HG02610 (cell line): ENCODE measurements around the gene MAP3K20.
"Not testable (repeated sequence)": the region's sequence is repeated elsewhere in the genome, so short reads cannot be mapped to it uniquely, and the experiment has no call there.

ENCODE experiments used
- ATAC-seq: cut with Tn5 transposase; IDR thresholded peaks from one replicate; pipeline ENCODE4 v1.9.1; 2021; ENCODE audit warnings: mild to moderate bottlenecking, moderate library complexity; ENCODE audit not compliant: unreplicated experiment

The MAP3K20 gene

GRCh38 chr2:173153301-173153885, 77.7 kb downstream of the MAP3K20 start:
- ATAC-seq, result no peak

- ATAC-seq, result no peak
These were observed 82.1 kb downstream of the MAP3K20 start for GRCh38 chr2:173157676-173158293.

DNA sequence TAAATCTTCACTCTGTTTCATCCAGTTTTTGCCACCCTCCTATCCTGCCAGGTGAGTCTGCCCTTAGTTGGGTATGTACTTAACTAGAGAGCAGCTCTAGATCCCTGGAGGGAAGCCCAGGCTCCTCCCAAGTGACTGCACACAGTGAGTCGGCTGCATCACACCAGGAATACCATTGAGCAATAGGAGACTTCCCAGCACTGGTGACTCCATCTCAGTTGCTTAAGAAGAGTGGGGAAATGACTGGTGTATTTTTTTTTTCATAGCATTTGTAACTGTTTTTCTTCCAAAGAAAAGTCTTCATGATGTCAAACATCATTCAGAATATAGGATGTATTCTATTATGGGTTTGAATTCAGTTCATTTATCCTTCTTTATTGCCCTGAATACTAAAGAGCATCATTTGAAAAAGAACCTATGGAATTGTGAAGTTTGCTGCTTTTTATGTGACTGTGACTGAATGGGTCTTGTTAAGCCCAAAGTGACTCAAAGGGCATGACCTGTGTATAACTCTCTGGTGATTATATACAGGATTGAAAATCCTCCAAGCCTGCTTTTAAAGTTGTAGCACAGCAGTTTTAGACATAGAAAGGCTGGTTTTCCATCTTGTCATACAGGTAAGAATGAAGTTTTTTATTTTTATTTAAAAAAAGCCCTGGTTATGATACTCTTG, 84.3 kb downstream of the MAP3K20 start:
- ATAC-seq, result no peak

DNA sequence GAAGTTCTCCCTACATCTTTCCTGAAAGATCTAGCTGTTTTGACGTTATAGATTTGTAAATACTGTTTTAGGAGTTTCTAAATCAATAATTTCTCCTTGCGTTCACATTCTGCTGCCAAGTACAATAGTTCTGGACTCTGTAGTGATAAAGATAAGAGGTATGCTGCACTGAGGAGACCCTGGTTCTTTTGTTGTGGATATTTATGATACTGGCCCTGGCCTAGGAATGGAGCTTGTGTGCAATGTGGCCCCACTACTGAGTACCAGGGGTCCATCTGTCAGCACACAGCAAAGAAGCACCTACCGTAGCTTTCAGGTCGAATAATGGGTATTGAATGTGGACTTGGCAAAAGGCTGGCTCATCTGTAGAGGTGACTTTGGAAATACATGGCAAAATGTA, 85.0 kb downstream of the MAP3K20 start:
- ATAC-seq, result no peak

DNA sequence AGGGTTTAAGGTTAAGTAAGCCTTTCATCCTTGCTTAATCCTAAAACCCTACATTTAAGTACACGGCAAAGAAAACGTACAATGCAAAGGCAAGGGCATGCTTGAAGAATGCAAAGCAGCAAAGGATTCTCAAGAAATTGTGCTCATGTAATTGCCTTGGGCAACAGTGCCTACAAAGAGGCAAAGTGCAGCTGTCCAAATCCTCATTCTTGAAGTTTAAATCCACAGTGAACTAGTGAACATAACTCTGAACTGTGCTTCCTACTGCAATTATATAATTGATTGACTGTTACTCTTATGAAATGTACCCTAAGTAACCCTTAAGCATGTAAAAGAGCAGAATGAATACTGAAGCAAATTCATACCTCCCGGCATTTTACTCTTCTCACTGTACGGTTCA, 85.4 kb downstream of the MAP3K20 start:
- no peak for ATAC-seq

- no peak for ATAC-seq
These were observed 85.9 kb downstream of the MAP3K20 start for GRCh38 chr2:173161507-173161906.

- ATAC-seq, result not testable (repeated sequence)
These were observed 87.7 kb downstream of the MAP3K20 start for GRCh38 chr2:173163357-173163756.

GRCh38 chr2:173164396-173164795, 88.8 kb downstream of the MAP3K20 start:
- ATAC-seq, result no peak

- no peak for ATAC-seq
These were observed 90.0 kb downstream of the MAP3K20 start for GRCh38 chr2:173165443-173166238.

GRCh38 chr2:173171321-173171720, 95.7 kb downstream of the MAP3K20 start:
- ATAC-seq, result no peak

DNA sequence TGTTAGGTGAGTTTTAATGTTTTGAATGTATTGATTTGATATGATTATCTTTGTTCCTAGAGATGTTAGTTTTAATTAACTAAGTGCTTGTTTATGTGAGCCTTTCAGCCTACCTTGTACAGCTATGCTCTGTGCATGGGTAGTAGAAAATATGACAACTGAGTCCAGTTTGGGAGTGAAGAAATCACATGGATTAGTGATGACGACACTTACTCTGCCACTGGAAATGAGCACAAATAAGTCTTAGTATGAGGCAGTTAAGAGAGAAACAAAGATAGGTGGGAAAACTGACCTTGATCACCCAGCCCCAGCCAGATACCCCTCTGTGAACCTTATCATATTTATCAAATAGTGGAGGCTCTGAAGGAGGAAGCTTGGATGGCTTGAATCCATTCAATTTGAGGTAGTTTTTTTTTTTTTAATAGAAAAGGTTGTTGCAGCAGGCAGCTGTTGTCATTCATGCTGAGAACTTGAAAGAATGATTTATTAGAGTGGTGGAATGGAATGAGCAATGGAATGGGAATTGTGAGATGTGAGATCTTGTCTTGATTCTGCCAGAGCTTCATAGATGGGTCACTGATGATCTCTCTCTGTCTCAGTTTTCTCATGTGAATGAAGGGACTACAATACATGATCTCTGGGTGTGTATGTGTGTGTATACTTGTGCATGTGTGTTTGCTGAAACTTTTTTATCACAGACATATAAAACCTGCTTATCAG, 96.4 kb downstream of the MAP3K20 start:
- no peak for ATAC-seq

- not testable (repeated sequence) for ATAC-seq
These were observed 98.7 kb downstream of the MAP3K20 start for GRCh38 chr2:173174339-173174738.

DNA sequence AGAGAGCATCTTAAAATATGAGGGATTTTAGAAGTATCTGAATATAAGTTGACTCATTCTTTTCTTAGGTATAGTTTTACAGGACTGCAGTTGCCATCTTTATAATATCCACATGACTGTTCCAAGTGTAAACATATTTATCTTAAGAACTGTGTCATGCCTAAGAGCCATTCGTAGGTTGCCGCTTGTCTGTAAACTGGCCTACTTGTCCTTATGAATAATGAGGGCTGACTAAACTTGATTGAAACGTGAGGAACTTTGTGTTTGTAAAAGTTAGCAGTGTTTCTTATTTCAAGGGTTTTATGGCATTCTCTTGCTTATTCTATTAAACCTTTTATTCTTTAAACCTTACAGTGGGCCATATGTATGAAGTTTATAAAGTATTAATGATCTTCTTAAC, 99.6 kb downstream of the MAP3K20 start:
- no peak for ATAC-seq

DNA sequence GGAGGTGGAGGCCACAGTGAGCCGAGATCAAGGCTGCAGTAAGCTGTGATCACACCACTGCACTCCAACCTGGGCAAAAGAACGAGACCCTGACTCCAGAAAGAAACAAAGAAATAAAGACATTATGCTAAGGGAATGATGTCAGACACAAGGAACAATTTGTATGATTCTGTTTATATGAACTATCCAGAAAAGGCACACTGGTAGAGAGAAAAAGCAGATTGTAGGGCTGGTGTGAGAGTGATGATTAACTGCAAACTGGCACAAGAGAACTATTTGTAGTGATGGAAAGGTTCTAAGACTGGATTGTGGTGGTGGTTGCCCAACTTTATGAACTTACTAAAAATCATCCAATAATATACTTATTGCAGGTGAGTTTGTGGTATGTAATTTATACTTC, 106.3 kb downstream of the MAP3K20 start:
- ATAC-seq, result no peak

DNA sequence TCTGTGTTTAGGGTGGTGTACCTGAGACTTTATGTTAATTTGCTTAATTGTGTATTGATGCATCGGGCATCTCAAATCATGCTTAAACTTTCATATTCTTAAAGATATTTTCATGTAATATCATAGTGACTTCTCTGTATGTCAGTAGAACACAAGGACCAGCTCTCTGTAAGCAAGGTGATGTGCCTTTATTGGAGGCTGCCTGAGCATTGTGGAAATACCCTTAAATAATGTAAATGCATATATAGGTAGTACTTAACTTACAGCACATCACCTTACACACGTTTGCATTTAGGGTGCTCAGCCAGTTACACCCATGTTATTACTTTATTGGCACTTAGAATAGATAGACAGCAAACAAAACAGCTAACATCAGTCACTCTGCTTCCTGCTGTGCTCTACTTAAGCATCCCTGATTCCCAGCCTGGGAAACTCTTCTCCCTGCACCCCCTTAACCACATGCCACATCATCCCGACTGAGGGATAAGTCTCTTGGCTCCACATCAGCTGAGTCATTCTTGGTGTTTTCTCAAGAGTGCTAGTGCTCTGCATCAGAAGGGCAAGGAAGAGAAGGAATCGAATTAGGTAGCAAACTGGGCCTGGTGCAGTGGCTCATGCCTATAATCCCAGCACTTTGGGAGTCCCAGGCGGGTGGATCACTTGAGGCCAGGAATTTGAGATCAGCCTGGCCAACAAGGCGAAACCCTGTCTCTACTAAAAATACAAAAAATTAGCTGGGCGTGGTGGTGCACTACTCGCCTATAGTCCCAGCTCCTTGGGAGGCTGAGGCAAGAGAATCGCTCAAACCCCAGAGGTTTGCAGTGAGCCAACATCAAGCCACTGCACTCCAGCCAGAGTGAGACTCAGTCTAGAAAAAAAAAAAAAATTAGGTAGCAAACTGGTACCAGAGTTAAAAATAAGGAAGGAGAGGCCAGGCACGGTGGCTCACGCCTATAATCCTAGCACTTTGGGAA, 108.7 kb downstream of the MAP3K20 start:
- no peak for ATAC-seq

GRCh38 chr2:173185437-173185836, 109.8 kb downstream of the MAP3K20 start:
- no peak for ATAC-seq

GRCh38 chr2:173187941-173188788, 112.5 kb downstream of the MAP3K20 start:
- no peak for ATAC-seq

DNA sequence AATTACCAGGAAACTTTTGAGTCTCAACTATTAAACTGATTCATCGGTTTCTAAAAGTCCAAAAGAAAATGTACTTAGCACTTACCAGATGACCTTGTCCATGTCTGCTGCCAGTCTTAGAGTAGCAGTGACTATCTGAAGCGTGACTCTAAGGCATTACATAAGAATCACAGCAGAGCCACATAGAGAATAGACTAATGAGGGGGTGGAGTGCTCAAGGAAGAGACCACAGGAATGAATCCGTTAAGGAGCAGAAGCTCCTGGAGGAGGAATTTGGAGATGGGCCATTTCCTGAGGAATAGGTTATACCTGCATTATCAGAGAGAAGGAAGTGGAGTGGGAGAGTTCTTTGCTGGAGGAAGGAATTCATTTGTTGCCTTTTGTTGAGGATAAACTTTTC, 116.0 kb downstream of the MAP3K20 start:
- ATAC-seq, result no peak

GRCh38 chr2:173192071-173192470, 116.4 kb downstream of the MAP3K20 start:
- no peak for ATAC-seq
